ENCODE results near the gene PITPNB.

PITPNB gene

DNA sequence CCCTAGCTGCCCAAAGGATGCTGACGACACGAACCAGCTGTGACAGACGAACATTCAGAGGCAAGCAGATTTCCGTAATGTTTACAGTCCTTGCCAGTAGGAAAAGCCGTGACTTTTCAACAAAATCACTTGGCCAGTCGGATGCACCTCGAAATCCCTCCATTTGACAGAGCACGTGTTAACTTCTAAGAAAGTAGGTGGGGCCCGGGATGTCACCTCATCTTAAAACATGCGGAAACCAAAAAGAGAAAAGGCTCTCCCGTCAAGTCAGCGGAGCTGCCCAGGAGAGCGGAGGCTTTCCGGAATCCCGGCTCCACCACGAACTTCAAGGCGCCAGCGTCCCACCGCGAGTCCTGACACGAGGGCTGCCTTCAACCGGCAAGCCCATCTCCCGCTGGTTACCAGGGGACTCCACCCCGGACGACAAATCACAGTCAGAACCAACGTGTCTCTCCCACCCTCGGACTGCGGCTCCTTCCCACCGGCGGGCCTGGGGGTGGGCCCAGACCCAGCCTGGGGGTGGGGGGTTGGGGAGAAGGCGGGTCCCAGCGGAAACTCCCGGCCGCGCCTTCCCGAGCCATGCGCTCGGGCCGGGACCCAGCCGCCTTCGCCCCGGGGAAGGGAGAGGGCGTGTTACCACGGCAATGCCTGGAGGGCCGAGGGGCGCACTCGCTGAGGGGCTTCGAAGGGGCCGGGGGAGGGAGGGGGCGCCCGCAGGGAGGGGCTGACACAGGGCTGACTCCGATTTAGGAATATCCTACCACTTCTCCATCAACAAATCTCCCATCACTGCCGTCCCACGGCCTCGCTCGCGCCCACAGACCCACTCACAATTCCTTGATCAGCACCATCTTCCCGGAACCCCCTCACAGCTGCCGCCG lies 475 bp downstream of the PITPNB start:
- peak; percentile 54 for DNase-seq

DNA sequence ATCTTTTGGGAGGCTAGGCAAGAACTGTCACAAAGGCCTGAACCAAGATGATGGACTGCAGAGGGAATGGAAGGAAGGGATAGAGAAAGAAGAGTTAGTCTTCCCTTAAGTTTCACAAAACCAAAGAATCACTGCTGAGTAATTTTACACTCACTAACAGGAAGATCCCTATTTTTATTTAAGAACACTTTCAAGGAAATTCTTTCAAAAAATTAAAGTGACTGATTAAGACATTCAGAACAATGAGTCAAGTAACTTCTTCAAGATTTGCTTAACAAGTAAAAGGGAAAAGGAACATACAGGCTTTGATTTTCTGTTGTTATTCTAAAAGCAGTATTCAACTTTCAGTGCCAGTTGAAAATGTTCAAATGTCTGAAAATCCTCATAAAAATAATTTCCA lies 3.1 kb downstream of the PITPNB start:
- no peak for DNase-seq

DNA sequence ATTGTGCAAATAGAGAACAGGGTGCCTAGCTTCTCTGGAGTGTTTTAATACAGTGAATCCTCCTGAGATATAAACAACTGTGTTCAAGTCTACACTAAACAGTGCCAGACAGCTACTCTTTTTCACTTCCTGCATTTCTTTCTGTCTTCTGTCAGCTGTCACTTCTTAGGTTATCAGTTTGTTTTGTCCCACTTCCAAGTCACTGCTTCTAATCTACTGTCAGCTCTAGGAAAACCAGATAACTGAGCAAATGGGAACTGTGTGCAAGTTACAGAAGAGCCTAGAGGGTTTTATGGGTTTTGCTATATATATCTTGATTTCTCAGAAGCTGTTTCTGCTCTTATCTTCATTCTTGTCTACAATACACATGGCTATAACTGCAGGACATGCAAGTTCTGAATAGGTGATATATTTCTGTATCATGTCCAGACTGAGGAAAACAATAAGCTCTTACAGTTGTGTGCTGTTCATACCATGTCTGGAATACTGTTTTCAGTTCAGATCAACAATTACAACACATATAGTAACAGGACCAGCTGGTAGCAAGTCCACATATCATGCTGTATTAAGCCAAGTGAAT lies 5.8 kb downstream of the PITPNB start:
- no peak for DNase-seq

DNA sequence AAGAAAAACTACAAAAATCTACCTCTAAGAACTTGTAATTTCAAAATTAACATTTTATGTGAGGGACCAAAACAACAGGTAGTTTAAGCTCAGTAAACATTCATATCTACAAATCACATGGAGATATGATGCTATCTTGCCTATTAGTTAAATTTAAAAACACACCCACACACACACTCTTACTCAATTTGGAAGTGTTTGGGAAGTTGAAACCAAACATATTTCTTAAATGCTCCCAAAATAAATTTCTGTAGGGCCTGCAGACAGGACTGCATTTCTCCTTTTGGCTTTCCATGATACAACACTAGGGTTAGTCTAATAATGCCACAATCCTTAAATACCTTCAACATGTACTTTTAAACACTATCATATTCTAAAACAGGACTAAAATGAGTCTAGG lies 7.0 kb downstream of the PITPNB start:
- DNase-seq: no peak

DNA sequence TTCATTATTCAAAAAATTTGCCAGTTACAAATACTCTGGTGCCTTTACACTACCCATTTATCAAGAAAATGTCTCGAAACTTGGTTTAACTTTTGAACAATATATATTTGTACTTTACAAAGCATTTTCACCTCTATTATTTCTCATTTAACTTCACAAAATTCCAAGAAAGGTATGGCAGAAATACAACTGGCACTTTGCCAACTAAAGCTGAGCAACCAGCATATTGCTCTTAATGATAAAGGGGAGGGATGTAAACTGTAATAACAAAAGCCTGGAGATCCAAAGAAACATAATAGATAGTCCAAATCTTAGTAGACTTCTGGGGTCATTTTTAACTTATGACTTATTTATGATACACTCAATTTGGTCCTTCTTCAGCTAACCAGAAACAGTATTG lies 7.7 kb downstream of the PITPNB start:
- DNase-seq: no peak

DNA sequence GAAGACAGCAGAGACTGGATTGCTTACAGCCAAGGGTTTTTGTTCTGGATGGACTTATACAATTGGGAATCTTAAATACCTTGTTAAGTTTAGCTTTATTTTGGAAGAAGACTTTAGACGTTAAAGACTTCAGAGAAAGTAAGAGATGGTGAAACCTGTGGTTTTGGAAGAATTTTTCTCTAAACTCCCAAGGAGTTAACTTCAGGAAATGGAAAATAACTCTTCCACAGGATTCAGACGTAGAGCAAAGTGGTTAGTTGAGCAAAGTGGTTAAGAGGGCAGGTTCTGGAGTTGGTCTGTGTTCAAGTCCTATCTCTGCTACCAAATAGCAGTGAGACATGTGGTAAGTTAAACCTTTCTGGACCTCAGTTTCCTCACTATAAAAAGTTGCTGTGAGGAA lies 12.8 kb downstream of the PITPNB start:
- DNase-seq: no peak

DNA sequence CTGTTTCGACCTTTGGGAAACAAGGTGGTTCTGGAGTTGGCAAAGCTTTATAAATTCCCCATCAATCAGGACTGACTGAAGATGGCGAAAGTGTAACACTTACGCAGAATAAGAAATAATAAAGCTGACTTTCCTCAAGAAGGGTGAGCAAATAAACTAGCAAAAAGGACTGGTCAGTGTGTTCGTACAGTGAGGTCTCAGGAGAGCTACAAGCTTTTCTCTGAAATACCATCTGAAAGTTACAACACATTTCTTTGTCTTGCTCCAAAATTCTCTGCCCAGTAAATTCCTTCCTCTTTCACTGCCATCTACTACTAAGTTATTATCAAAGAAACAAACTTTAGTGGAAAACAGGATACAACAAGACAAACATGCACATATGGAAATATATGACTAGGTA lies 13.4 kb downstream of the PITPNB start:
- no peak for DNase-seq

DNA sequence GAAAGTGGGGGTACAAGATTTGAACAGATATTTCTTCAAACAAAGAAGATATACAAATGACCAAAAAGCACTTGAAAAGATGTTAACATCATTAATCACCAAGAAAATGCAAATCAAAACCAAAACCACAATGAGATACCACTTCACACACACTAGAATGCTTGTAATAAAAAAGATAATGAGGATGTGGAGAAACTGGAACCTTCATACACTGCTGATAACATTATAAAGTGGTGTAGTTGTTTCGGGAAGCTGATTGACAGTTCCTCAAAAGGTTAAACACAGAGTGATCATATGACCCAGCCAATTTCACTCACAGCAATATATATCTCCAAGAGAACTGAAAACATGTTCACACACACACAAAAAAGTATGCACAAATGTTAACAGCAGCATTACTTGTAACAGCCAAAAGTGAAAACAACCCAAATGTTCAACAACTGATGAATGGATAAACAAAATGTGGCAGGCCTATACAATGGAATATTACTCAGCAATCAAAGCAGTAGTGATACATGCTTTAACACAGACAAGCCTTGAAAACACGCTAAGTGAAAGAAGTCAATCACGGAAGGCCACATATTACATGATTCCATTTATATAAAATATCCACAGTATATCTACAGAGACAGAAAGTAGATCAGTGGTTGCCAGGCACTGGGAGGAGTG lies 15.1 kb downstream of the PITPNB start:
- DNase-seq: no peak

DNA sequence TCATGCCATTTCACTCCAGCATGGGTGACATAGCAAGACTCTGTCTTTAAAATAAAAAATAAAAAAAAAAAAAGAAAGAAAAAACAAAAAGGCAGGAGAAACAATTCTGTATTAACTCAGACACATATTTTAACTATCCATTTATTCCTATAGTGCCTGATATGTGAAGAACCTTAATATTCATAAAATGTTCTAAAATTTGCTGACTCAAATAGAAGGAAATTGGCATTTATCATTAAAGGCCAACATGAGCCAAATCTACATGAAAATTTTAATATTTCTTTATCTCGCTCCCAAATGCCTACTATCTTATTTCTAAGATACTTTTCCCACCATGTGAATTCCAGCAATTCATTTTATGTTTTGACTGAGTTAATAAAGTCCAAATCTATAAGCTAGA lies 18.9 kb downstream of the PITPNB start:
- DNase-seq: no peak

DNA sequence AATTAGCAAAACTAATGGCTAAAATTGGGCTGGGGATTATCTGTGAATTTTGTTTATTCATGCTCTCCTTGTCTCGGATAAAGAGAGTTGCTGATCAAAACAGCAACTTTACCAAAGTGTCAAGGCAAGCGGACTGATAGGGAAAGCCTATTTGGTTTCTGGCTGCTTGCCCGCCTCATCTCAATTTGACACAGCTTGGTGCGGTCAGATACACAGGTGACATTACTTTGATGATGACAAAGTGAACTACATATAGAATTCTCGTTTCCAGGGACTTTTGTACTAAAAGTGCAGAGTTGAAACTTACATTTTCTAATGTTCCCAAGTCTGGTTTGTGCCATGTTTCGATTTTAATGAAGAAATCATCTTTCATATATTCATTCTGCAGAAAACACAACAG lies 22.8 kb downstream of the PITPNB start:
- no peak for DNase-seq

DNA sequence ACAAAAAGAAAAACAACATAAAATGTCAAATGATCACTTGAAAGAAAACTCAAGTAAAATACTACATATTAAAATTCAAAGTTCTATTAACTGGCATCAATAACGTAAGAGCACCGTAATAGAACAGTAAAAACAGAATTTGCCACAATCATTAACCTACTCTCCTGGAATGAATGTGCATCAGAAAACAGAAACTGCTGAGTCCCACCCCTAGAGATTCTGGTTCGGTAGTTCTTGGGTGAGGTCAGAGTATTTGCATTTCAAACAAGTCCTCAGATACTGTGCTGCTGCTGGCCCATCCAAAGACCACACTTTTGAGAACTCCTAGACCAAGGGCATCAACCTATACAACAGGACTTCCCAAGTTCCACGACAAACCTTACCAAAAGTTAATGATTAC lies 23.5 kb downstream of the PITPNB start:
- DNase-seq: no peak

DNA sequence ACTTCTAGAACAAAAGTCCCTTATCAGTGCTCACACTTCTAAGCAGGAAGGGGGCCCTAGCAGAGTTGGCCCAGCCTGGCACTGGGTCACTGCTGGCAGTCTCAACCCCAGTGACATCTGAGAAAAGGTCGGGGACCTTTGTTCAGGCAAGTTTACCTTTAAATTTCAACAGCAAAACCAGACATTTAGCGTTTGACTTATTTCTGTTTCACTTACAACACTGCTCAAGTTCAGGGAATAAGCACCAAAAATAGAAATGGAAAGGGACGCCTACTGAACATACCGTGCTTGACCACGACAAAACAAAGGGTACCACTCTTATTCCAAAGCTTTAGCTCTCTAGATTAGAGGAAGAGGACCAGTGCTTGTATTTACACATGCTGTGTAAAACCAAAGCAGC lies 26.2 kb downstream of the PITPNB start:
- DNase-seq: no peak

DNA sequence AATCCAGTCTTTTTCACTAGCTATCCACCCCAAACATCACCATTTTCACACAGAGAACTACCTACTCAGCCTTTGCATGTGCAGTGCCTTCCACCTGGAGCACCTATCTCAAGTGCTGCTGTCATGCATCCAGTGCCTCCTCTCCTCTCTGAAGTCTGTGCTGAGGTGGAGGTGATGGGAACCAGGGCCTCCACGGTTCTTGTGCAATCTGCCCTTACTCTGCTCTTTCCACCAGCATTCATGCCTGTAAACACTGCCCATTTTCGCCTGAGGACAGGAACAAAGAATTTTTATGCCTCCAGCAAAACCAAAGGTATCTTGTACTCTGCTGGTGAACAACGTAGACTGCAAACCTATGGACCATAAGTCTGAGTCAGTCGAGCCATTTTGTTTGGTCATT lies 27.0 kb downstream of the PITPNB start:
- DNase-seq: no peak

DNA sequence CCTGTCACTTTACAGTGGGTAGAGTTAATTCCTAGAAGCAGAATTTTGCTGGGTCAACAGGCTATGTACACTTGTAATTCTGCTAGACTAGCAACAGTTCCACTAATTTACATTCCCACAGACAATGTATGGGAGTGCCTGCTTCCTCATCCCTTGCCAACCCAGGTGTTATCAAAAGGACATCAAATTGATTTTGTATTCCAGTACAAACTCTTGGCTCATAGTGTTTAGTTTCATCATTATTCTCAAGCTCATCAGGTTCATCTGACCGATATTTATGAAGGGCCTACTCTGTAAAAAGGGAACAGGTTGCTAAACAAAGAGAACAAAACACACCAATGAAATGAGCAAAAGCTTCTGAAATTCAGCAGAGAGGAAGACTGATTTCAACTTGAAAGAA lies 30.7 kb downstream of the PITPNB start:
- DNase-seq: no peak

DNA sequence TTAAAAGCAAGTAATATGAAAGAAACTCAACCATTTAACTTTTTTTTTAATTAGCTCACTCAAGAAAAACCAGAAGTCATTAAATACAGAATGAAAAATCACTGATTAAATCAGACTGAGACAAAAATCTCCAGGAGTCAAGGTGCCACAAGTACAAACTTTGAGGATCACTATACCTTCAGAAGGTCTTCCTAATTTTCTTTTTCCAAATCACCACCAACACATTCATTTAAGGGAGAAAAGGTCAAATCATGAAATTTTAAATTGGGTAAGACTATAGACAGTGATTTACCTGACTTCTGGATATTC lies 32.3 kb downstream of the PITPNB start:
- no peak for DNase-seq

DNA sequence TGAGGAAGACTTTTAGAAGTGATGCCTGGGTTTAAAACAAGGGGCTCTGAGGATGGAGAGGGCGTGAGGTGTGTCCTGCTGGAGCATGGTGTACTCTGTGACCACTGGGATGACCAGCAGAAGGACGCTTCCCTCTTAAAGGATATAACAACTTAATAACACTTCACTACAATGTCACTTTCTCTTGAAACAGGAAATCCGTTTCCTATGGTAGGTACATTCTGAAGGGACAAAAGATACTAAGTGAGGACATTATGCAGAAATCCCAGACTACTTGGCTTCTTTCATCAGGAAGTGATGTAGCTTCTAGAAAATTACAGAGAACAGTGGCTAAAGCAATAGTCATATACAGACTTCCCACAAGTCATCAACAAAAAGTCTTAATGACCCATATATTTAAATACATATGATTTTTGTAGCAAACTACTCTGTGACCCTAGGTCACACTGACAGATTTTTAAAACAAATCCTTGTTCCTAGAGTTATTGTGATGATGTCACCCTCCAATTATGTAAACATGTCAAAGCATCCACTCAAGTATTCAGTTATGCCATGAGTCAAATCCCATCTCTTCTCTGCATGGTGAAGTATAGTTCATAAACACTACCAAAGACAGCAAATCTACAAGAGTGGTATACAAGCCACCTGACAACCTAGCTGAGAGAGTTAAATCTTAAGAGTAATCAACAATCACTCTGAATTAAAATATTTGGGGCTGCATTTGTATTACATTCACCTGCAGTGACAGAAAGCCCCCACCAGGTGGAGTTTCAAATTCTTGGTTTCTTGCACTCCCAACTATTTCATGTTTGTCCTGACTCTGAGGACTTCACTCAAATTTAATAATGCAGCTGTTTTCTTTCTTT lies 32.8 kb downstream of the PITPNB start:
- DNase-seq: no peak

DNA sequence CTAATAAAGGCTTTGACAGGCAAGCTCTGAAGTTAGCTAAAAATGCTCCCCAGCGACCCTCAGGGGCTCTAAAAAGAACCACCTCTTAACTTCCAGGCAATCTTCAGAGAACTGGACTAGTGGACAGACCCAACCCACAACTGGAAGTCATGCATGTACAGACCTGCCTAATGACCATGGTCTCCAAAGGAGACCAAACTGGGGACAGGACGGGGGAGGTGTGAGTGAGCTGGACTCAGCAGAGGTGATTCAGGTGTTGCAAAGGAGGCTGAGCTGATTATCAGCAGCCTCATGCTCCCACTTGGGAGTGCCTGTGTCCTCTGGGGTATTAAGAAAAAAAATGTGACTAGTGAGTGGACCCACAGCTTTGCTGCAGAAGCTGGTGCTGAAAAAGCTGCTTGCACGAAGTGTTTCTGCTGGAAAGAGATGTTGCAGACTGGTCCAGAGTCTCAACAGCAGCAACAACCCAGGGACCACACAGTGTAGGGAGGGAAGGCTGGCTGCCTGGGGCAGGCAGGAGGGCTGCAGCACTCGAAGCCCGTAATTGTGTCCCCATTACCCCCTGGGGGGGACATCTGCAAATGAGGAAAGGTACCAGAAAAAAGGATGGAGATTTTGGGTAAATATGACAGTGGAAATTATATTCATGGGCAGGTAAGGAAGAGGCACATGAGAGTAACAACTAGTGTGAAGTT lies 35.3 kb downstream of the PITPNB start:
- no peak for DNase-seq

DNA sequence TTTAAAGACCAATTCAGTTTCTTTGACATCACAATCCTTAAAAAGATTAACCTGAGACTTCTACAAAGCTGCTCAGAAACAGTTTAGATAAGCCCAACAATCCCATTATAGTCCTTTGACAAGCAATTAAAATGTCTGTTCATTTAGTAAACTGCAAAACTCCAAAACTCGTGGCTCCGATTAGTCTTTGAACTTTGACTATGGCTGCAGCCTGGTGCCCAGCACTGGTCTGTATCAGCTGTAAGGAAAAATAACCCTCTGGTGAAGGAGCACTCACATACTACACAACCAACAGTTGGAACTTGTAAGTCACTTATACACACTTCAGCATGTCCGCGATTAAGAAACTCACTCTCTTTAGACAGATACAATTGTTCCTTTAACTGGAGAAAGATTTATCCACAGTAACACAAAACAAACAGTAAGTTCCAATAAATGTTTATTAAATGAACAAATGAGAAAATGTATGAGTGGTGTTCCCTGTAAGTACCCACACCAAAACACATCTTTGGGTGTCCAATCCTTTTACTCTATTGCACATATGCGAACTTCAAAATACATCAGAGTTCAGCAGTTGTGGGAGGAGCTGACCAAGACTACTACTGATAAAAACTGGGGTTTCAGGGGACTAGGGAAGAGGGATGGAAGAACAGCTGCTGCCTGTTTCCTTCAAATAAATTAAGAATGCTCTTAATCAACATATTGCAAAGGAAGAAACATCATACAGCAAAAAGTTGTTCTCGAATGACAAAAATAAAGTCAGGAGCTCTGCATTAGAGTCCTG lies 36.4 kb downstream of the PITPNB start:
- DNase-seq: no peak

DNA sequence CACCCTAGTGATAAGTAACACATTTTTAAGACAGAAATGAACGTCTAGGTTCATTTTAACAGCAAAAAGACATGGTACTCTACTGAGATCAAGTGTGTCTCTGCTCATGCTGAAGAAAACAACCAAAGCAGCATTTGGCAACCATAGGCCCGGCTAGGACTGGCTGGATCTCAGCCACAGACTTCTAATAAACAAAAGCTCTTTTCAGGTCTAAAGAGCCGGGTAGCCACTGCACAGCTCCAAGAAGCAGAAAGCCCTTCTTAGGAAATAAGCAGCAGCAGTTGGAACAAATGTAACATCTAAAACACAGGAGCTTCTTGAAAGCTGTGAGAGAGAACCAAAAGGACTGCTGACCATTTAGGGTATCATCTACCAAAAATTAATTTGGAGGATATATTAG lies 37.6 kb downstream of the PITPNB start:
- DNase-seq: no peak

DNA sequence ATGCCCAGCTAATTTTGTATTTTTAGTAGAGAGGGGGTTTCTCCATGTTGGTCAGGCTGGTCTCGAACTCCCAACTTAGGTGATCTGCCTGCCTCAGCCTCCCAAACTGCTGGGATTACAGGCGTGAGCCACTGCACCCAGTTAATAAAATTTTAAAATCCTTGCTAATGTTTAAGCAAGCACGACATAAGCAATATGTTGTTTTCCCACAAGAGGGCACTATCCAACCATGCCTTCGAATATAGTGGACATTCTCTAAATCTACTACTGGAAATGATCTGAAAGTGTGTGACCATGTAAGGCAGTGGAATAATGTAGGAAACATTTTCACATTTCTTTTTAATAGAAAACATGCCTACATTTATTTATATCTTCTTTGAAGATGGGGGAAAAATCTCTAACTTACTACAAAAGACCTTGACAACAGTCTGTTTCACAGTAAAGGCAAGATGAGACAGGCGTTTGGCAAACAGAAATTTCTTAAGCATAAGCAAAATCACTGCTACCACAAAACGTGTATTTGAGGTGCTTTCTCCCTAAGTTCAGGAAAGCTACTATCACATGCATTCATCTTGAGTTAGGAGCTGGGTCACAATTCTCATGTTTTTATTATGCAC lies 38.2 kb downstream of the PITPNB start:
- DNase-seq: peak; percentile 50

DNA sequence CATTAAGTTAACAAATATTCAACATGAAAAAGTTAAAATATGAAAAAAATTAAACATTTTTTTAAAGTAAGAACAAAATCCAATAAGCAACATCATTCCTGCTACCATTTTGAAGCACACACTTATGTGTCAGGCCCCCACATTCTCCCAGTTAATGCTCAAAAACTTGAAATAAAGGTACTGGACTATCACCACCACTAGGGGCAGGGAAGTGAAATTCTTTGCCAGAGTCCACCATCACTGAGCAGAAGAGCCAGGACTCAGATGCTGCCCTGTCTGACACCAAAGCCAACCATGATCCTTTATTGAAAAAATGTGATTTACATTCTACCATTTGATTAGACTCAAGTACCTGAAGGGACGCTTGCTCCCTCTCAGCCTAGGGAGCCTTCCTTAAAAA lies 39.1 kb downstream of the PITPNB start:
- DNase-seq: no peak

DNA sequence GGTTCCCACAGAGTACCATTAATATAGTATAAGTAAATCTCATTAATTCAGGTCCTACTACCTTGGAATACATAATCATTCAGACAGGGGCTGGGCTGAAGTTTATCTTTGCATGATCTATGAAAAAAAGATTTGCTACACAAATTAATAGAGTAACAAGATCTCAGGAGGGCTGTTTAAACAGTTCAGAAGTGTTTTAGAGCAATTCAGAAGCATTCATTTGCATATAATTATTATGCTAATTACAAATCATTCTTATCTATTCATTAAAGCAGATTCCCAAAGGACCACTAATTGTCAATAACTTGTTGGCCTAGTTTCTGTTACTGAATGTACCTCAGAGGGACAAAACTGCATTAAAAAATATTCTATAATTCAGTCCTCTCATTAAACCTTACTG lies 40.5 kb downstream of the PITPNB start:
- no peak for DNase-seq
